Caco-2 (cell line): ENCODE data around the gene DERL3. TPM values are rescaled to one million over a fixed set of nuclear protein-coding genes. Genes with fewer than 3 reads are reported as not detected.

Experiments used
- BruUV-seq: library from RNA; stranded (reverse); fragments of 400-500 nt; replicated peaks from 2 replicates; lab custom pipeline; 2021; lab: Mats Ljungman, UMichigan
- CTCF ChIA-PET: fragments of 300-600 bp; sonication (Branson Sonifier 250); formaldehyde crosslinking; loops from one replicate; lab custom pipeline; 2022; ENCODE audit warnings: antibody characterized with exemption; lab: Charles Lee
- POLR2A ChIA-PET: fragments of 300-600 bp; sonication (Branson Sonifier 250); formaldehyde crosslinking; loops from one replicate; lab custom pipeline; 2022; ENCODE audit warnings: antibody characterized with exemption; lab: Charles Lee
- DNase-seq, 2 experiments: peaks; one replicate each; pipeline versions ENCODE4 v3.0.0 to v3.0.0-alpha.2; 2020 to 2022
- H3K27me3 ChIP-seq: replicated peaks from 2 replicates; pipeline ENCODE4 v1.6.0; 2011; ENCODE audit warnings: low read length; ENCODE audit not compliant: control insufficient read depth, insufficient read depth
- H3K36me3 ChIP-seq: 2 replicates; pipeline ENCODE4 v1.5.1; 2011; ENCODE audit warnings: low read length; ENCODE audit not compliant: control insufficient read depth, insufficient read depth
- H3K4me1 ChIP-seq: fragments of 250-450 bp; sonication (Bioruptor Pico); 2 replicates; pipeline ENCODE4 v1.5.1; 2020; ENCODE audit warnings: mild to moderate bottlenecking
- H3K4me3 ChIP-seq: 2 replicates; pipeline ENCODE4 v1.5.1; 2011; ENCODE audit warnings: low read depth, mild to moderate bottlenecking, control low read depth, low read length
- H3K9me3 ChIP-seq: fragments of 250-450 bp; sonication (Bioruptor Pico); 2 replicates; pipeline ENCODE4 v1.5.1; 2020; ENCODE audit warnings: mild to moderate bottlenecking, moderate library complexity
- H3K27ac Mint-ChIP-seq: one replicate; pipeline ENCODE4 v1.8.0; 2022; ENCODE audit warnings: mixed read lengths; ENCODE audit not compliant: unreplicated experiment
- H3K27me3 Mint-ChIP-seq: one replicate; pipeline ENCODE4 v1.8.0; 2022; ENCODE audit warnings: mixed read lengths; ENCODE audit not compliant: insufficient read depth, unreplicated experiment
- H3K36me3 Mint-ChIP-seq: one replicate; pipeline ENCODE4 v1.8.0; 2022; ENCODE audit warnings: mild to moderate bottlenecking, mixed read lengths; ENCODE audit not compliant: insufficient read depth, unreplicated experiment
- H3K4me1 Mint-ChIP-seq: one replicate; pipeline ENCODE4 v1.8.0; 2022; ENCODE audit warnings: low read depth, mixed read lengths; ENCODE audit not compliant: unreplicated experiment
- H3K4me3 Mint-ChIP-seq: one replicate; pipeline ENCODE4 v1.8.0; 2022; ENCODE audit warnings: mild to moderate bottlenecking, moderate library complexity, mixed read lengths; ENCODE audit not compliant: unreplicated experiment
- H3K9me3 Mint-ChIP-seq: one replicate; pipeline ENCODE4 v1.8.0; 2022; ENCODE audit warnings: mixed read lengths; ENCODE audit not compliant: unreplicated experiment
- CTCF ChIP-seq, 2 experiments: fragments of 200-600 bp in 1 of 2; IDR thresholded peaks; 1 replicate in 1 of 2; 2 replicates in 1 of 2; pipeline versions ENCODE4 v1.5.1 to v1.8.0; 2011 to 2022; ENCODE audit warnings: antibody characterized with exemption in 1 of 2, control low read depth in 1 of 2, inconsistent platforms in 1 of 2, low read depth in 1 of 2, low read length in 1 of 2, mild to moderate bottlenecking in 1 of 2, moderate library complexity in 1 of 2; ENCODE audit not compliant: insufficient read depth in 1 of 2, severe bottlenecking in 1 of 2, unreplicated experiment in 1 of 2
- intact Hi-C: fragments of 100-400 bp; cut with micrococcal nuclease; formaldehyde crosslinking; loops from one replicate; pipeline ENCODE4 v1.10.0; 2022; ENCODE audit not compliant: unreplicated experiment
- total RNA-seq: library from RNA; stranded (reverse); gene quantifications from 2 replicates; pipeline ENCODE4 v1.2.3, GENCODE V29; 2022

The DERL3 gene
- total RNA-seq, 1 experiment from 2014 or later, result 4.4 TPM

GRCh38 chr22:23837496-23837859 lies 1.3 kb downstream of the DERL3 start:
- no peak for DNase-seq
- BruUV-seq, result no TSS peak
- TF ChIP-seq CTCF (IDR thresholded peaks at IDR 0.05; ENCODE audit: insufficient read depth in 1 of 2, low read depth in 1 of 2, low read length in 1 of 2, severe bottlenecking in 1 of 2, unreplicated experiment in 1 of 2), result no peak
- peaks cover 7% of the 10 kb centered on the region for H3K4me1 Mint-ChIP-seq
- H3K36me3 ChIP-seq, result peaks cover under 1% of the 10 kb centered on the region
- no peaks in the 10 kb centered on the region for H3K27me3 Mint-ChIP-seq
- H3K27ac Mint-ChIP-seq, result no peak overlapping the region
- intact Hi-C loops, result no loop called here
- H3K4me1 ChIP-seq, result no peaks in the 10 kb centered on the region
- ChIA-PET POLR2A (no interaction called here), CTCF (no interaction called here)
- peak overlapping the region; percentile 95 for H3K4me3 Mint-ChIP-seq
- no peaks in the 10 kb centered on the region for H3K9me3 ChIP-seq
- H3K9me3 Mint-ChIP-seq, result no peaks in the 10 kb centered on the region
- peaks cover 47% of the 10 kb centered on the region for H3K36me3 Mint-ChIP-seq
- H3K4me3 ChIP-seq, result no peak overlapping the region; the same call in 1 of the 2 replicates
- H3K27me3 ChIP-seq, result no peaks in the 10 kb centered on the region

GRCh38 chr22:23836692-23837495 lies 1.9 kb downstream of the DERL3 start:
- peaks cover 53% of the 10 kb centered on the region for H3K36me3 Mint-ChIP-seq
- no peak overlapping the region for H3K27ac Mint-ChIP-seq
- POLR2A ChIA-PET, result no interaction called here
- intact Hi-C loops, result no loop called here
- TF ChIP-seq CTCF (IDR thresholded peaks at IDR 0.05; ENCODE audit: insufficient read depth in 1 of 2, low read depth in 1 of 2, low read length in 1 of 2, severe bottlenecking in 1 of 2, unreplicated experiment in 1 of 2), result no peak
- no TSS peak for BruUV-seq
- Histone ChIP-seq H3K36me3 (peaks cover 3% of the 10 kb centered on the region), H3K9me3 (no peaks in the 10 kb centered on the region), H3K27me3 (no peaks in the 10 kb centered on the region), H3K4me1 (no peaks in the 10 kb centered on the region), H3K4me3 (no peak overlapping the region)
- H3K27me3 Mint-ChIP-seq, result no peaks in the 10 kb centered on the region
- H3K9me3 Mint-ChIP-seq, result no peaks in the 10 kb centered on the region
- DNase-seq, result no peak
- CTCF ChIA-PET, result no interaction called here
- H3K4me1 Mint-ChIP-seq, result peaks cover 7% of the 10 kb centered on the region
- H3K4me3 Mint-ChIP-seq, result peak overlapping the region; percentile 95

- POLR2A ChIA-PET, result no interaction called here
- TF ChIP-seq CTCF (IDR thresholded peaks at IDR 0.05; ENCODE audit: insufficient read depth in 1 of 2, low read depth in 1 of 2, low read length in 1 of 2, severe bottlenecking in 1 of 2, unreplicated experiment in 1 of 2), result no peak
- Mint-ChIP-seq H3K4me3 (peak overlapping the region; percentile 33), H3K4me1 (peaks cover 7% of the 10 kb centered on the region), H3K27me3 (no peaks in the 10 kb centered on the region), H3K36me3 (peaks cover 55% of the 10 kb centered on the region), H3K27ac (no peak overlapping the region), H3K9me3 (no peaks in the 10 kb centered on the region)
- H3K9me3 ChIP-seq, result no peaks in the 10 kb centered on the region
- BruUV-seq, result no TSS peak
- no peak overlapping the region for H3K4me3 ChIP-seq
- CTCF ChIA-PET, result no interaction called here
- DNase-seq, result no peak
- H3K36me3 ChIP-seq, result peaks cover 3% of the 10 kb centered on the region
- H3K27me3 ChIP-seq, result no peaks in the 10 kb centered on the region
- intact Hi-C loops, result no loop called here
- H3K4me1 ChIP-seq, result no peaks in the 10 kb centered on the region
These were observed 2.5 kb downstream of the DERL3 start for GRCh38 chr22:23836281-23836680.
